HG02943 (cell line): ENCODE data around the gene SAMHD1.
"Not testable (repeated sequence)": the region's sequence is repeated elsewhere in the genome, so short reads cannot be mapped to it uniquely, and the experiment has no call there.

Experiments used
- ATAC-seq: cut with Tn5 transposase; IDR thresholded peaks from one replicate; pipeline ENCODE4 v1.9.1; 2021; ENCODE audit warnings: mild to moderate bottlenecking, low read depth, moderate library complexity; ENCODE audit not compliant: unreplicated experiment

SAMHD1 gene

GRCh38 chr20:36917943-36918342 is 33.6 kb downstream of the SAMHD1 start:
- ATAC-seq: no peak

GRCh38 chr20:36917240-36917639 is 34.3 kb downstream of the SAMHD1 start:
- no peak for ATAC-seq

GRCh38 chr20:36916199-36916598 is 35.3 kb downstream of the SAMHD1 start:
- no peak for ATAC-seq

GRCh38 chr20:36908603-36909002 is 42.9 kb downstream of the SAMHD1 start:
- ATAC-seq: no peak

- ATAC-seq: not testable (repeated sequence)
Measured at GRCh38 chr20:36906086-36906485, 45.4 kb downstream of the SAMHD1 start.

GRCh38 chr20:36905566-36905965 is 45.9 kb downstream of the SAMHD1 start:
- not testable (repeated sequence) for ATAC-seq

- no peak for ATAC-seq
Measured at GRCh38 chr20:36904690-36905089, 46.8 kb downstream of the SAMHD1 start.

- ATAC-seq: no peak
Measured at GRCh38 chr20:36895036-36895435, 56.5 kb downstream of the SAMHD1 start.

GRCh38 chr20:36893801-36894200 is 57.7 kb downstream of the SAMHD1 start:
- ATAC-seq: no peak

GRCh38 chr20:36891211-36891610 is 60.3 kb downstream of the SAMHD1 start:
- ATAC-seq: no peak

GRCh38 chr20:36890586-36890985 is 60.9 kb downstream of the SAMHD1 start:
- ATAC-seq: no peak

- ATAC-seq: no peak
Measured at GRCh38 chr20:36888880-36889516, 62.5 kb downstream of the SAMHD1 start.

- ATAC-seq: no peak
Measured at GRCh38 chr20:36887752-36888090, 63.8 kb downstream of the SAMHD1 start.

GRCh38 chr20:36886859-36887751 is 64.4 kb downstream of the SAMHD1 start:
- no peak for ATAC-seq

- no peak for ATAC-seq
Measured at GRCh38 chr20:36885356-36885755, 66.2 kb downstream of the SAMHD1 start.

GRCh38 chr20:36883977-36884535 is 67.5 kb downstream of the SAMHD1 start:
- no peak for ATAC-seq

- no peak for ATAC-seq
Measured at GRCh38 chr20:36881888-36882287, 69.6 kb downstream of the SAMHD1 start.

GRCh38 chr20:36881331-36881730 is 70.2 kb downstream of the SAMHD1 start:
- no peak for ATAC-seq

GRCh38 chr20:36880741-36881250 is 70.7 kb downstream of the SAMHD1 start:
- no peak for ATAC-seq

GRCh38 chr20:36878941-36879340 is 72.6 kb downstream of the SAMHD1 start:
- ATAC-seq: no peak

- no peak for ATAC-seq
Measured at GRCh38 chr20:36876473-36876833, 75.1 kb downstream of the SAMHD1 start.
